Measurements from ENCODE around the gene ADAM23. TPM values are rescaled to one million over a fixed set of nuclear protein-coding genes. Genes with fewer than 3 reads are reported as not detected.
"Not testable (repeated sequence)": the region's sequence is repeated elsewhere in the genome, so short reads cannot be mapped to it uniquely, and the experiment has no call there.

The ADAM23 gene
- total RNA-seq (1 to 10 TPM in 3 of 5 donors, under 1 TPM in 1, not detected in 1; 0.87 to 3.9 (median 2.5) TPM), polyA plus RNA-seq (1 to 10 TPM in 2 of 3 donors, under 1 TPM in 1; 0.85 to 1.4 (median 1.4) TPM)
- long read RNA-seq, donor 1 = 0 reads
- long read RNA-seq, donor 2 = 0 reads
- long read RNA-seq, donor 3 = 0 reads
- long read RNA-seq, donor 4 = 0 reads
- long read RNA-seq, donor 5 = 0 reads
- long read RNA-seq, donor 6 = 0 reads
- long read RNA-seq, donor 7 = 0 reads
- long read RNA-seq, donor 8, full-length matches to known transcripts = 2 of 2 reads
- long read RNA-seq, donor 8, partial matches to known transcripts = 0 of 2 reads
- long read RNA-seq, donor 8, other reads (novel, unspliced or antisense) = 0 of 2 reads
- long read RNA-seq, donor 9, partial matches to known transcripts = 5 of 5 reads
- long read RNA-seq, donor 9, other reads (novel, unspliced or antisense) = 0 of 5 reads
- long read RNA-seq, donor 10 = 0 reads

GRCh38 chr2:206442833-206443734 is at the start of gene ADAM23:
ADAM23 (plus strand) TSS chr2:206443532; CDS start chr2:206443867, 335 bp downstream.
- intact Hi-C loops (cut with DNase I; ENCODE audit: low total_unique reads) = no loop called here
- H3K27ac ChIP-seq = peak within 1 kb of the TSS in 3 of 5 donors; percentile 22 to 68 (median 51)
- DNase-seq = peak in 1 of 2 donors; percentile 79
- peaks cover 0 to 71% (median 46%) of the 10 kb centered on the region in 3 donors for H3K27me3 ChIP-seq
- no peaks in the 10 kb centered on the region for H3K9me3 ChIP-seq
- peaks cover 0 to 20% (median 12%) of the 10 kb centered on the region in 4 donors for H3K4me1 ChIP-seq
- peak within 1 kb of the TSS; percentile 45 to 57 (median 46) for H3K4me3 ChIP-seq
- TF ChIP-seq EP300 (IDR thresholded peaks at IDR 0.05) = no peak
- no peak for TF ChIP-seq POLR2A (IDR thresholded peaks at IDR 0.05)
- TF ChIP-seq POLR2AphosphoS5 (IDR thresholded peaks at IDR 0.05) = no peak
- TF ChIP-seq CTCF (IDR thresholded peaks at IDR 0.05) = no peak
- H3K36me3 ChIP-seq = no peaks in the 10 kb centered on the region
- 0 to 1% (median 1%) methylated on average over 24 to 81 of the region's 81 CpGs for WGBS, 5 donors

- WGBS, 5 donors = 46 to 61% (median 54%) methylated on average over 7 of the region's 7 CpGs
- intact Hi-C loops (cut with DNase I; ENCODE audit: low total_unique reads) = no loop called here
- DNase-seq = no peak
- Histone ChIP-seq H3K4me1 (no peaks in the 10 kb centered on the region), H3K27me3 (no peaks in the 10 kb centered on the region), H3K36me3 (no peaks in the 10 kb centered on the region), H3K4me3 (no peak overlapping the region), H3K27ac (no peak overlapping the region), H3K9me3 (peaks cover 0 to 12% (median 8%) of the 10 kb centered on the region in 4 donors)
- TF ChIP-seq POLR2AphosphoS5 (IDR thresholded peaks at IDR 0.05) (no peak), CTCF (IDR thresholded peaks at IDR 0.05) (no peak), POLR2A (IDR thresholded peaks at IDR 0.05) (no peak), EP300 (IDR thresholded peaks at IDR 0.05) (no peak)
Measured at GRCh38 chr2:206396211-206396610, 47.1 kb upstream of the ADAM23 start.

- DNase-seq; H3K36me3 ChIP-seq; H3K9me3 ChIP-seq; H3K27me3 ChIP-seq; H3K4me3 ChIP-seq; H3K27ac ChIP-seq; intact Hi-C loops (cut with DNase I; ENCODE audit: low total_unique reads); H3K4me1 ChIP-seq: not testable (repeated sequence)
- 63 to 71% (median 66%) methylated on average over 6 of the region's 6 CpGs for WGBS, 5 donors
Measured at GRCh38 chr2:206402956-206403569, 40.3 kb upstream of the ADAM23 start.

- Histone ChIP-seq H3K4me3 (no peak overlapping the region), H3K27ac (no peak overlapping the region), H3K4me1 (no peaks in the 10 kb centered on the region), H3K9me3 (peaks cover 0 to 8% (median 5%) of the 10 kb centered on the region in 4 donors), H3K27me3 (no peaks in the 10 kb centered on the region), H3K36me3 (no peaks in the 10 kb centered on the region)
- no peak for TF ChIP-seq EP300 (IDR thresholded peaks at IDR 0.05)
- intact Hi-C loops (cut with DNase I; ENCODE audit: low total_unique reads) = no loop called here
- DNase-seq = no peak
- WGBS, 5 donors = 79 to 87% (median 82%) methylated on average over 11 of the region's 11 CpGs
Measured at GRCh38 chr2:206408323-206409320, 34.7 kb upstream of the ADAM23 start.
